A549 (cell line): ENCODE data around the gene EIF1B. TPM values are rescaled to one million over a fixed set of nuclear protein-coding genes. Genes with fewer than 3 reads are reported as not detected.
A peak's percentile ranks its signal among the peaks of the same experiment; 100 is the strongest.

ENCODE experiments used
- ATAC-seq, 2 experiments: fragments of 200-7000 bp in 1 of 2; fragments of >200 bp in 1 of 2; cut with Nextera tagmentation in 1 of 2; cut with Tn5 transposase in 1 of 2; 3 replicates each; pipeline versions ENCODE4 v1.8.0 to v1.9.1; 2018 to 2020; ENCODE audit warnings: mild to moderate bottlenecking in 1 of 2, moderate library complexity in 1 of 2
- CTCF ChIA-PET: fragments of 300-600 bp; sonication (Branson Sonifier 250); formaldehyde crosslinking; extraction: SDS; loops from one replicate; lab custom pipeline; 2021; ENCODE audit warnings: antibody characterized with exemption, inconsistent platforms; lab: Yijun Ruan, JAX
- POLR2A ChIA-PET: fragments of 350-600 bp; formaldehyde crosslinking; extraction: SDS; loops from one replicate; lab custom pipeline; 2021; ENCODE audit warnings: antibody characterized with exemption, inconsistent platforms; lab: Yijun Ruan, JAX
- DNase-seq, 2 experiments: peaks; one replicate each; pipeline versions ENCODE4 v3.0.0 to v3.0.0-alpha.2; 2011 to 2016; ENCODE audit warnings: low read depth in 1 of 2, low spot score in 1 of 2
- FAIRE-seq: peaks from 2 replicates; lab custom pipeline; 2011; peaks lifted over from hg19 to GRCh38; lab: Jason Lieb, UNC
- H3K27ac ChIP-seq, 2 experiments: fragments of >200 bp; sonication (Bioruptor Twin); formaldehyde crosslinking; 3 replicates each; pipeline ENCODE4 v1.5.1; 2016 to 2017
- H3K4me1 ChIP-seq: fragments of >200 bp; sonication (Bioruptor Twin); formaldehyde crosslinking; 3 replicates; pipeline ENCODE4 v1.6.1; 2016
- H3K4me2 ChIP-seq: fragments of >200 bp; sonication (Bioruptor Twin); formaldehyde crosslinking; 3 replicates; pipeline ENCODE4 v1.6.1; 2016
- H3K4me3 ChIP-seq: fragments of >200 bp; sonication (Bioruptor Twin); formaldehyde crosslinking; 3 replicates; pipeline ENCODE4 v1.5.1; 2016
- H3K9me3 ChIP-seq: fragments of >200 bp; sonication (Bioruptor Twin); formaldehyde crosslinking; 3 replicates; pipeline ENCODE4 v1.6.1; 2016
- CBX2 ChIP-seq: fragments of 200-600 bp; sonication (generic); IDR thresholded peaks from 2 replicates; pipeline ENCODE4 v1.6.1; 2016; ENCODE audit warnings: low read depth, mild to moderate bottlenecking, borderline replicate concordance
- CHD2 ChIP-seq: fragments of 150-350 bp; IDR thresholded peaks from 2 replicates; pipeline ENCODE4 v1.6.1; 2014; ENCODE audit warnings: low read length; ENCODE audit not compliant: partially characterized antibody
- CHD4 ChIP-seq: fragments of 200-600 bp; sonication (generic); IDR thresholded peaks from 2 replicates; pipeline ENCODE4 v1.6.1; 2016; ENCODE audit warnings: antibody characterized with exemption, mild to moderate bottlenecking, borderline replicate concordance
- ESRRA ChIP-seq: fragments of 150-350 bp; IDR thresholded peaks from 2 replicates; pipeline ENCODE4 v1.6.1; 2014; ENCODE audit warnings: mild to moderate bottlenecking, low read length, borderline replicate concordance
- FOSB ChIP-seq: fragments of 250-450 bp; sonication (Bioruptor Pico); IDR thresholded peaks from 2 replicates; pipeline ENCODE4 v1.5.0; 2020; ENCODE audit warnings: mild to moderate bottlenecking, moderate library complexity
- FOXS1 ChIP-seq: fragments of 250-450 bp; sonication (Bioruptor Pico); IDR thresholded peaks from 2 replicates; pipeline ENCODE4 v1.5.0; 2020; ENCODE audit warnings: mild to moderate bottlenecking, moderate library complexity
- JUNB ChIP-seq: fragments of >200 bp; sonication (Bioruptor Twin); formaldehyde crosslinking; IDR thresholded peaks from 2 replicates; pipeline ENCODE4 v1.6.1; 2016
- MAFK ChIP-seq: fragments of 450-650 bp; IDR thresholded peaks from 2 replicates; pipeline ENCODE4 v1.6.1; 2014; ENCODE audit not compliant: partially characterized antibody
- MAZ ChIP-seq: fragments of 150-350 bp; IDR thresholded peaks from 2 replicates; pipeline ENCODE4 v1.6.1; 2014; ENCODE audit warnings: antibody characterized with exemption, low read depth, low read length, borderline replicate concordance
- NFE2L2 ChIP-seq: fragments of 150-350 bp; conservative IDR thresholded peaks from 2 replicates; pipeline ENCODE4 v1.6.1; 2014; ENCODE audit warnings: low read length
- NR3C1 ChIP-seq: fragments of >200 bp; sonication (Bioruptor Twin); formaldehyde crosslinking; IDR thresholded peaks from 3 replicates; pipeline ENCODE4 v1.6.1; 2017
- PHF8 ChIP-seq: fragments of 200-600 bp; sonication (generic); IDR thresholded peaks from 2 replicates; pipeline ENCODE4 v1.6.1; 2016; ENCODE audit warnings: low read depth, mild to moderate bottlenecking, antibody characterized with exemption, moderate library complexity, borderline replicate concordance
- POLR2AphosphoS2 ChIP-seq: conservative IDR thresholded peaks from 2 replicates; pipeline ENCODE4 v1.6.1; 2012; ENCODE audit warnings: low read length, improper control_type of control experiment, inconsistent platforms
- TFCP2L1 ChIP-seq: fragments of 250-450 bp; sonication (Bioruptor Pico); IDR thresholded peaks from 2 replicates; pipeline ENCODE4 v1.5.0; 2021; ENCODE audit warnings: mild to moderate bottlenecking
- TP53 ChIP-seq: fragments of 250-450 bp; sonication (Bioruptor Pico); IDR thresholded peaks from 2 replicates; pipeline ENCODE4 v1.5.0; 2021; ENCODE audit warnings: mild to moderate bottlenecking, moderate library complexity
- ZC3H11A ChIP-seq: fragments of 450-650 bp; IDR thresholded peaks from 2 replicates; pipeline ENCODE4 v1.6.1; 2014; ENCODE audit warnings: antibody characterized with exemption, mild to moderate bottlenecking
- WGBS: methylation state at CpG from one replicate; pipeline ENCODE4 v1.1.6; 2017; ENCODE audit errors: missing lambda C conversion rate; 5-methylcytosine and 5-hydroxymethylcytosine counted together
- polyA plus RNA-seq, 4 experiments: library from polyadenylated mRNA; depleted of rRNA in 3 of 4; stranded (reverse); fragments of >200 nt; fragmentation: RNase III in 1 of 4; extraction: RNeasy Plus Mini Kit Qiagen cat#74134 plus additional on column Dnase treatment in 1 of 4; gene quantifications; 2 replicates in 3 of 4; 3 replicates in 1 of 4; pipeline ENCODE4 v1.2.3, GENCODE V29; 2011 to 2017
- TF ChIP-seq, protein P1 (sequence below): fragments of >200 bp; sonication (Bioruptor Twin); formaldehyde crosslinking; IDR thresholded peaks from 2 replicates; pipeline ENCODE4 v1.6.1; 2016
- TF ChIP-seq, protein P2 (sequence below): IDR thresholded peaks from 2 replicates; pipeline ENCODE4 v1.6.1; 2012
- TF ChIP-seq, protein P3 (sequence below): fragments of >200 bp; sonication (Bioruptor Twin); formaldehyde crosslinking; IDR thresholded peaks from 3 replicates; pipeline ENCODE4 v1.6.1; 2016
- TF ChIP-seq, protein P4 (sequence below): fragments of 450-650 bp; IDR thresholded peaks from 2 replicates; pipeline ENCODE4 v1.6.1; 2014; ENCODE audit warnings: antibody characterized with exemption
- TF ChIP-seq, protein P5 (sequence below): fragments of 200-600 bp; sonication (generic); IDR thresholded peaks from 2 replicates; pipeline ENCODE4 v1.6.1; 2016; ENCODE audit warnings: antibody characterized with exemption, mild to moderate bottlenecking, moderate library complexity
- TF ChIP-seq, protein P6 (sequence below): fragments of 150-350 bp; IDR thresholded peaks from 2 replicates; pipeline ENCODE4 v1.6.1; 2014; ENCODE audit warnings: low read depth, mild to moderate bottlenecking, low read length

The EIF1B gene
- polyA plus RNA-seq, 2 of the 4 experiments (the other 2 are of a cell fraction), result 42.1 to 45.7 TPM

DNA sequence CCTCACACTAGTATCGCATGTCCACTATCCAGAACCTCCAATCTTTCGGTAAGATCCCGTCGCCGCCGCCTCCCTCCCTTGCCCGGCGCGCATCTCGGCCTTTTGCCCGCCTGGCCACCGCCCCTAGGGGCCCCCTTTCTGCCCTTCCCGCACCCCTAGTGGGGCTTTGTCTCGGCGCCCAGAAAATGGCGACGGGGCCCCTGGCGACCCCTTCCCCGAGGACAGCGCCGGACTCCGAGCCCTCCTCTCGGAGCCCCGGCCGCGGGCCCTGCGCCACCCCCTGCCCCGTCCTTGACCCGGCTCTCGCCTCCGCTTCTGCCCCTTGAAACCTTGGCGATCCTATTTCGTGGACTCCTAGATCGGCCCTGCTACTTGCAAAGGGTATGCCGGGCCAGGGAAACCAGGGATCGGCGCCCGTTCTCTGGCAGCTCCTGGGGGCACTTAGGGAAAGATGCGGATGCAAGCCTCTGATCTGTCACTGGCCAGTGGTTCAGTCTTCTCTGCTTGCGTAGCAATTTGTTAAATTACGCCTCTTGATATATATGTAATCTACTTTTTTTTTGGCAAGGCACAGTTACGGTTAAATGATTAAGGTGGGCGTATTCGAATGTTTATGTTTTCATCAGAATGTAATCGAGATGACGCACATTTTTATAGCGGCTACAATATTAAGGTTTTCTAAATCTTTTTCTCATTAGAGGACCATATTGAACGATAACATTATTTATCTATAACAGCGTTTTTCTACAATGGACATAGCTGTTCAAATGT lies 603 bp downstream of the EIF1B start:
- peak overlapping the region; percentile 88 for H3K4me2 ChIP-seq
- peak overlapping the region; percentile 78 for H3K4me3 ChIP-seq
- no peaks in the 10 kb centered on the region for H3K9me3 ChIP-seq
- CTCF ChIA-PET, result interaction anchor here (1.0 to 3.2 kb wide), 4 partner anchors 13 to 123 kb away, joined by 3 to 18 read pairs (median 6); no protein-coding TSS in a partner anchor
- H3K27ac ChIP-seq, result peak overlapping the region; percentile 87 to 93
- TF ChIP-seq, protein P1, sequence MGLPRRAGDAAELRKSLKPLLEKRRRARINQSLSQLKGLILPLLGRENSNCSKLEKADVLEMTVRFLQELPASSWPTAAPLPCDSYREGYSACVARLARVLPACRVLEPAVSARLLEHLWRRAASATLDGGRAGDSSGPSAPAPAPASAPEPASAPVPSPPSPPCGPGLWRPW, result no peak
- TF ChIP-seq, protein P2, sequence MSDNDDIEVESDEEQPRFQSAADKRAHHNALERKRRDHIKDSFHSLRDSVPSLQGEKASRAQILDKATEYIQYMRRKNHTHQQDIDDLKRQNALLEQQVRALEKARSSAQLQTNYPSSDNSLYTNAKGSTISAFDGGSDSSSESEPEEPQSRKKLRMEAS, result peak; percentile 8
- TF ChIP-seq CHD2 (no peak), TP53 (CRISPR knock-in tag) (no peak), MAFK (no peak), PHF8 (peak; percentile 41; the same call in 1 of the 2 replicates)
- TF ChIP-seq, protein P3, sequence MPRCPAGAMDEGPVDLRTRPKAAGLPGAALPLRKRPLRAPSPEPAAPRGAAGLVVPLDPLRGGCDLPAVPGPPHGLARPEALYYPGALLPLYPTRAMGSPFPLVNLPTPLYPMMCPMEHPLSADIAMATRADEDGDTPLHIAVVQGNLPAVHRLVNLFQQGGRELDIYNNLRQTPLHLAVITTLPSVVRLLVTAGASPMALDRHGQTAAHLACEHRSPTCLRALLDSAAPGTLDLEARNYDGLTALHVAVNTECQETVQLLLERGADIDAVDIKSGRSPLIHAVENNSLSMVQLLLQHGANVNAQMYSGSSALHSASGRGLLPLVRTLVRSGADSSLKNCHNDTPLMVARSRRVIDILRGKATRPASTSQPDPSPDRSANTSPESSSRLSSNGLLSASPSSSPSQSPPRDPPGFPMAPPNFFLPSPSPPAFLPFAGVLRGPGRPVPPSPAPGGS, result no peak
- peak in 1 of 2 experiments; percentile 5 for DNase-seq
- POLR2A ChIA-PET, result interaction anchor here (2.0 kb wide), 1 partner anchor 118 kb away, joined by 8 read pairs; no protein-coding TSS in a partner anchor
- H3K4me1 ChIP-seq, result peaks cover 6% of the 10 kb centered on the region; the same call in 2 of the 3 replicates
- WGBS, result 2% methylated on average over 27 of the region's 49 CpGs
- ATAC-seq, result peak; percentile 69 to 72
- FAIRE-seq, result no peak

- FAIRE-seq (no peak), DNase-seq (no peak), ATAC-seq (no peak)
- Histone ChIP-seq H3K27ac (peak overlapping the region; percentile 87 to 93; a peak in 5 of 6 replicates), H3K4me1 (peaks cover 6% of the 10 kb centered on the region; the same call in 2 of the 3 replicates), H3K9me3 (no peaks in the 10 kb centered on the region), H3K4me3 (peak overlapping the region; percentile 78), H3K4me2 (peak overlapping the region; percentile 88)
- WGBS, result 41% methylated on average over 6 of the region's 6 CpGs
- ChIA-PET CTCF (interaction anchor here (3.2 kb wide), 1 partner anchor 119 kb away, joined by 18 read pairs; no protein-coding TSS in a partner anchor), POLR2A (no interaction called here)
- TF ChIP-seq CBX2 (no peak), POLR2AphosphoS2 (no peak), MAZ (no peak), FOXS1 (CRISPR knock-in tag) (no peak), TFCP2L1 (CRISPR knock-in tag) (no peak), FOSB (CRISPR knock-in tag) (no peak), ZC3H11A (no peak), NR3C1 (no peak), ESRRA (no peak), CHD2 (no peak), CHD4 (no peak), JUNB (no peak), NFE2L2 (no peak)
- TF ChIP-seq, protein P1, result no peak
- TF ChIP-seq, protein P4, sequence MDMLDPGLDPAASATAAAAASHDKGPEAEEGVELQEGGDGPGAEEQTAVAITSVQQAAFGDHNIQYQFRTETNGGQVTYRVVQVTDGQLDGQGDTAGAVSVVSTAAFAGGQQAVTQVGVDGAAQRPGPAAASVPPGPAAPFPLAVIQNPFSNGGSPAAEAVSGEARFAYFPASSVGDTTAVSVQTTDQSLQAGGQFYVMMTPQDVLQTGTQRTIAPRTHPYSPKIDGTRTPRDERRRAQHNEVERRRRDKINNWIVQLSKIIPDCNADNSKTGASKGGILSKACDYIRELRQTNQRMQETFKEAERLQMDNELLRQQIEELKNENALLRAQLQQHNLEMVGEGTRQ, result no peak
- TF ChIP-seq, protein P5, sequence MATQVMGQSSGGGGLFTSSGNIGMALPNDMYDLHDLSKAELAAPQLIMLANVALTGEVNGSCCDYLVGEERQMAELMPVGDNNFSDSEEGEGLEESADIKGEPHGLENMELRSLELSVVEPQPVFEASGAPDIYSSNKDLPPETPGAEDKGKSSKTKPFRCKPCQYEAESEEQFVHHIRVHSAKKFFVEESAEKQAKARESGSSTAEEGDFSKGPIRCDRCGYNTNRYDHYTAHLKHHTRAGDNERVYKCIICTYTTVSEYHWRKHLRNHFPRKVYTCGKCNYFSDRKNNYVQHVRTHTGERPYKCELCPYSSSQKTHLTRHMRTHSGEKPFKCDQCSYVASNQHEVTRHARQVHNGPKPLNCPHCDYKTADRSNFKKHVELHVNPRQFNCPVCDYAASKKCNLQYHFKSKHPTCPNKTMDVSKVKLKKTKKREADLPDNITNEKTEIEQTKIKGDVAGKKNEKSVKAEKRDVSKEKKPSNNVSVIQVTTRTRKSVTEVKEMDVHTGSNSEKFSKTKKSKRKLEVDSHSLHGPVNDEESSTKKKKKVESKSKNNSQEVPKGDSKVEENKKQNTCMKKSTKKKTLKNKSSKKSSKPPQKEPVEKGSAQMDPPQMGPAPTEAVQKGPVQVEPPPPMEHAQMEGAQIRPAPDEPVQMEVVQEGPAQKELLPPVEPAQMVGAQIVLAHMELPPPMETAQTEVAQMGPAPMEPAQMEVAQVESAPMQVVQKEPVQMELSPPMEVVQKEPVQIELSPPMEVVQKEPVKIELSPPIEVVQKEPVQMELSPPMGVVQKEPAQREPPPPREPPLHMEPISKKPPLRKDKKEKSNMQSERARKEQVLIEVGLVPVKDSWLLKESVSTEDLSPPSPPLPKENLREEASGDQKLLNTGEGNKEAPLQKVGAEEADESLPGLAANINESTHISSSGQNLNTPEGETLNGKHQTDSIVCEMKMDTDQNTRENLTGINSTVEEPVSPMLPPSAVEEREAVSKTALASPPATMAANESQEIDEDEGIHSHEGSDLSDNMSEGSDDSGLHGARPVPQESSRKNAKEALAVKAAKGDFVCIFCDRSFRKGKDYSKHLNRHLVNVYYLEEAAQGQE, result no peak
- TF ChIP-seq, protein P6, sequence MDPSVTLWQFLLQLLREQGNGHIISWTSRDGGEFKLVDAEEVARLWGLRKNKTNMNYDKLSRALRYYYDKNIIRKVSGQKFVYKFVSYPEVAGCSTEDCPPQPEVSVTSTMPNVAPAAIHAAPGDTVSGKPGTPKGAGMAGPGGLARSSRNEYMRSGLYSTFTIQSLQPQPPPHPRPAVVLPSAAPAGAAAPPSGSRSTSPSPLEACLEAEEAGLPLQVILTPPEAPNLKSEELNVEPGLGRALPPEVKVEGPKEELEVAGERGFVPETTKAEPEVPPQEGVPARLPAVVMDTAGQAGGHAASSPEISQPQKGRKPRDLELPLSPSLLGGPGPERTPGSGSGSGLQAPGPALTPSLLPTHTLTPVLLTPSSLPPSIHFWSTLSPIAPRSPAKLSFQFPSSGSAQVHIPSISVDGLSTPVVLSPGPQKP, result no peak
- TF ChIP-seq, protein P2, result no peak
- TF ChIP-seq, all 56 proteins: peak for 0
Observed at GRCh38 chr3:40310705-40311104, 1.2 kb downstream of the EIF1B start.
